T-helper 22 cell (primary cell): ENCODE results near the gene PPEF1.
"Not testable (repeated sequence)": the region's sequence is repeated elsewhere in the genome, so short reads cannot be mapped to it uniquely, and the experiment has no call there.

Source experiments
- DNase-seq: peaks from one replicate; pipeline ENCODE4 v3.0.0-alpha.2; 2020; ENCODE audit warnings: low read depth

PPEF1 gene

GRCh38 chrX:18701621-18702361 lies 5.7 kb upstream of the PPEF1 start:
- DNase-seq = no peak

DNA sequence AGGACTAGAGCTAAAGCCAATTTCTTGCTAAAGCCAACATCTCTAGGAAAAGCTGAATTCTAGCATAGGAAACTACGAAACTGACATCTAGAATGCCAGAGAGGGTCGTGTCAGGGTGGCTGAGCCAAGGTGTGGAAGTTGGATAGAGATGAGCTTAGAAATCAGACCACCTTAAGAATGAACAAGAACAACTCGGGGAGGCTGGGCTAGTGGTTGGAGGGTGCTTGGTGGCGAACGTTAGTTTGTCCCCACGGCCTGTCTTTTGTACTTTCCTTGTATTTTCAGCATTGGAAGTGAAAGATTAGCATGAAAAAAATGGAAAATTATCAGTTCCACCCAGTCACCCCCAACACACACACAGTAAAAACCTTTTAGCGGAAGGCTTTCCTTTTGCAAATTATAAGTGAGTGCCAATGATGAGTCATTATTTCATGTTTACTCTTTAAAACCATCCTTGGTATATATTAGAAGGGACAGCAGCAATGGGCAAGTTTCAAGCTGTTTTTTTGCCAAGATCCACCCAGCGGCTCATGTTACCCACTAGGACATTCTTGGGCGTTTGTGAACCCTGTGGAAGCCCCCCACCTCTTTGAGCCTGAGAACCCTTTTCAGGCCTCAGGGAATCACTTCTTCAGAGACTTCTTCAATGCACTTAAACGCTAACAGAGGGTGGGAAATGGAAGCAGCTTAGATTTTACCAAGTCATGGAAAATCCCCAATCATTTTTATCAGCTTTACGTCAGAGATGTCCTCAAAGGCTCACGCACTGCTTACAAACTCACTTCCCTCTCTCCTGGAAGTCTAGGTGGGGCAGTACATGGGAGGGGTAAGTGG lies 4.9 kb upstream of the PPEF1 start:
- no peak for DNase-seq

DNA sequence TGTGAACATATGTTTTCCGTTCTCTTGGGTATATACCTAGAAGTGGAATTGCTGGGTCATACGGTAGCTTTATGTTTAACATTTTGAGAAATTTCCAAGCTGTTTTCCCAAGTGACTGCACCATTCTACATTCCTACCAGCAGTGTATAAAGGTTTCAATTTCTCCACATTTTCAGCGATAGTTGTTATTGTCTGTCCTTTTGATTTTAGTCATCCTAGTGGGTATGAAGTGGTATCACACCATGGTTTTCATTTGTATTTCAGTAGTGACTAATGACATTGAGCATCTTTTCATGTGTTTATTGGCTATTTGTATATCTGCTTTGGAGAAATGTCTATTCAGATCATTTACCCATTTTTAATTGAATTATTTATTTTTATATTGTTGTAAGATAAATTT lies 2.4 kb downstream of the PPEF1 start:
- no peak for DNase-seq

DNA sequence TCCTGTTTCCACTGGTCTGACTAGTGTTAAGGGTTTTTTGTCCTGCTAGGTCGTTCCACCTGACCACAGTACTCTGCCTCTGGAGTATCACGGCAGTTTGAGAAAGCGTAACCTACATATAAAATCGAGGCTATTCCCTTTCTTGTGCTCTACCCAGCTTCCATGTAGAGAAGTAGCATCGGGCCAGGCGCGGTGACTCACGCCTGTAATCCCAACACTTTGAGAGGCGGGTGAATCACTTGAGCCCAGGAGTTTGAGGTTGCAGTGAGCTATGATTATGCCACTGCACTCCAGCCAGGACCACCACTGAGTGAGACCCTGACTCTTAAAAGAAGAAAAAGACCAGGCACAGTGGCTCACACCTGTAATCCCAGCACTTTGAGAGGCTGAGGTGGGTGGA lies 7.5 kb downstream of the PPEF1 start:
- DNase-seq = no peak

- no peak for DNase-seq
Observed at GRCh38 chrX:18719852-18720251, 12.4 kb downstream of the PPEF1 start.

- DNase-seq = no peak
Observed at GRCh38 chrX:18721683-18722499, 14.4 kb downstream of the PPEF1 start.

DNA sequence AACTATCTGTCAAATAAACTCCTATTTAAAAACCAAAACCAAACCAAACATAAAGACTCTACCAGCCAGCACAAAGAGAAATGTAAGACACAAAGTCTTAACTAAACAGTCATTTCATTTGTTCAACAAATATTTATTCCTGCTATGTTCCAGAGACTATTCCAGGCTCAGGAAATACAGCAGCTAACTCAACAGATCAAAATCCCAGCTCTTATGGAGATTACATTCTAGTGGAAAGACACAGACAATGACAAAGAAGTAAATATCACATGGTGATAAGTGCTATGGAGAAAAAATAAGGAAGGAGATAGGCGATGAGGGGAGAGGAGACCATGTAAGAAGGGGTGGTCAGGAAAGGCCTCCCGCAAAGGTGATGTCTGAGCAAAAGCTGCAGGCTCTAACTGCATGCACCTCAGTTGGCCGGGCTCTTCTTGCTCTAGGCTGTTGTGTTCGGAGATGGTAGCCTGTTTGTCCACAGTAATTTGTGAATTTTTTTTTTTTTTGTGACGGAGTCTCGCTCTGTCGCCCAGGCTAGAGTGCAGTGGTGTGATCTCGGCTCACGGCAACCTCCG lies 15.1 kb downstream of the PPEF1 start:
- no peak for DNase-seq

DNA sequence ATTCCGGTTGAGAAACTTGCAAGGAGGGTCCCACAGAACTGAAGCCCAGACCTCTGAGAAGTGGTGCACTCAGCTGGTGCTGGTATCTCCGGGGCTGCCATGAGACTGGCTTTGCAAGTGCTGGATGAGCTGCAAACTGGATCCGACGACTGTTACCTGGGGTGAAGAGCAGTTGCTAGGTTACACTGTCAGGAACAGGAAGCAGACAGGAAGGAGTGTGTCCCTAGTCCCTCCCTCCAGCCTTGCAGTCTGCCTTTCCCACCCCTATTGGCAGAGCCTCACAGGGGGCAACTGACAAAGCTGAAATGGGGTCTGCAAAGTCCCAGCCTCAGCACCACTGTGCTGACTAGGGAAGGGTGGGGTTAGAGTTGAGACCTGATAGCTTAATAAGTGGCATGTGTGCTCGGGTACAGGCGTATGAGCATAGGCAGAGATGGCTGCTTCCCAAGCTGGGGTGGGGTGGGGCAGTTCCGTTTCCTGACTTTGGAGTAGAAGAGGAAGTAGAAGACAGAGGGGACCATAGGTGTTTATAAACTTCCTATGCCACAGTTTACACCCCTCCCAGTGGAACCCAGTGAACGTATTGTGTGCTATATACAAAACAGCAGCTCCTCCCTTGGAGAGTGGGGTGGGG lies 18.0 kb downstream of the PPEF1 start:
- no peak for DNase-seq

DNA sequence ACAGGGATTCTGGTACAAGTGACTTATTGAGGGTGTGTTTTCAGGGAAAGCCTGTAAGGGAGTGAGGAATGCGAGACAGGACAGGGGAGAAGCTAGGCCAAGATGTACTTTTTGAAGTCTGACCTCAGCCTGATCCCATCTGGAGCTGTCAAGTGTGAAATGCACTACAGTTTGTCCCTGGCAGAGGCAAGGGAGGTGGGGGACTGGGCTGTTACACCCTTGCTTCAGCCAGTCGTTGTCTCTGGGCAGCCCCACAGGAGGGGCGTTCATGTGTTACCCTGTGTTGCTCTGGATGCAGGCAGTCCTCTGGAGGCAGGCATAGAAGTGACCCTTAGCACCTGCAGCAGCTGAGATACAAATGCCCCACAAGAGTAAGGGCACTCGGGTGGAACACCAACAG lies 25.8 kb downstream of the PPEF1 start:
- no peak for DNase-seq

GRCh38 chrX:18739609-18740008 lies 32.2 kb downstream of the PPEF1 start:
- DNase-seq = not testable (repeated sequence)

GRCh38 chrX:18748499-18748898 lies 41.1 kb downstream of the PPEF1 start:
- DNase-seq = no peak

DNA sequence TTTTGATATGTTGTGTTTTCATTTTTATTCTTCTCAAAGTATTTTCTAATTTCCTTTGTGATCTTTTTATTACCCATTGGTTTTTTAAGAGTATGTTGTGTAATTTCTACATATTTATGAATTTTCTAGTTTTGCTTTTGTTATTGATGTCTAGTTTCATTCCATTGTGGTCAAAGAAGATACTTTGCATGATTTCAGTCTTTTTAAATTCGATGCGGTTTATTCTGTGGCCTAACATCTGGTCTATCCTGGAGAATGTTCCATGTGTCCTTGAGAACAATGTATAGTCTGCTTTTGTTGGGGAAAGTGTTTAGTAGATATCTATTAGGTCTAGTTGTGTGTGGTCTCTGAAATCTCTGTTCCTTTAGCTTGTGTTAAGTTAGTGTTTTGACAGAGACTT lies 46.2 kb downstream of the PPEF1 start:
- no peak for DNase-seq

DNA sequence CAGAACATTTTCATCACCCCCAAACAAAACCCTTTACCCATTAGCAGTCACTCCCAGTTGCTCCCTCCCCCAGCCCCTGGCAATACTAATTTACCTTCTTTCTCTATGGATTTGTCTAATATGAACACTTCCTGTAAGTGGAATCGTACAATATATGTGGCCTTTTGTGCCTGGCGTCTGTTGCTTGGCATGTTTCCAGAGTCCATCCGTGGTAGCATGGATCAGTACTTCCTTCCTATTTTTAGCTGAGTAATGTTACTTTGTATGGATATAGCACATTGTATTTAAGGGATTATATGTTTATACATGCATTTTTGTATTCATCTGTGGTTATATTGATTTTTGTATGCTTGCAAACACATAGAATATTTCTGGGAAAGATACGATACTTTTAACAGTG lies 48.2 kb downstream of the PPEF1 start:
- DNase-seq = no peak

DNA sequence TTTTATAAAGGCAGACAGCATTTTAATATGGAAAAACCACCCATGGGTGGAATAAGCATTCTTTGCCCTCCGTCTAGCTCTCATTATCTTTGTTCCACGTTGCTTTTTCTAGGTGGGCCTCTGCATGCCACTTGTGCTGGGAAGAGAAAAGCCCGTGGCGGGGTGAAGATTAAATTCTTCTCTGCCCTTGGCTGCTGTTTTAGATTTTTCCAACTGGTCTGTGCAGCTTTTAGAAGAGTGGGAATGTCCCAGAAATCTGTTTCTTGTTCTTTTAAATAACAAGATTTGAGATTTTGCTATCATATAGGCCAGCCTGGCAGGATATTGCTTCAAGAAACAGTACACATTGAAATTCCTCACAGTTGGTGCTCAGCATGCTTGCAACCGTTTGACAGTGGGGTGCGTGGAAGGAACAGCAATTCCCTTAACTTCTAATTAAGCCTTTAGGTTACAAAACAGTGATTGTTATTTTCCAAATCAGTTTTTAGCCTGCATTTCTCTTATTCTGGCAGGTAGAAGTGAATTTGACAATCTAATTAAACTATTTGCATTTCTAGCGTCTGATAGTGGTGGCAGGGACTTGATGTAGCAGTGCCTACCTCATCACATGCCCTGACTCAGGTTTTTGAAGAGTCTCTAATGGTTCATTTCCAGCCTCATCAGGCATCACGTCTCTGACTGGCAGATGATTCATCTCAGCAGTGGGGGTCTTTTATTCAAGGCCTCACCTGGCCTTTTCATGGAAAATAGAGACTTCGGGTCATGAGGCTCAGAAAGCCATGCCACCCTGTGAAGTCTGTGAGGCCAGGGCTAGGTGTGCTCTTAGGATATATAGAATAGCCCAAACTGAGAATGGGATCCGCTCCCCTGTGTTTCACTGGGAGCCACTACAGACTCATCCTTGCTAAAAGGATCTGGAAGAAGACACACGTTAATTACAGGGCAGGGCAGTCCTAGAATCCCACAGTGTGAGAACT lies 50.8 kb downstream of the PPEF1 start:
- no peak for DNase-seq

GRCh38 chrX:18761750-18762149 lies 54.3 kb downstream of the PPEF1 start:
- DNase-seq = no peak

DNA sequence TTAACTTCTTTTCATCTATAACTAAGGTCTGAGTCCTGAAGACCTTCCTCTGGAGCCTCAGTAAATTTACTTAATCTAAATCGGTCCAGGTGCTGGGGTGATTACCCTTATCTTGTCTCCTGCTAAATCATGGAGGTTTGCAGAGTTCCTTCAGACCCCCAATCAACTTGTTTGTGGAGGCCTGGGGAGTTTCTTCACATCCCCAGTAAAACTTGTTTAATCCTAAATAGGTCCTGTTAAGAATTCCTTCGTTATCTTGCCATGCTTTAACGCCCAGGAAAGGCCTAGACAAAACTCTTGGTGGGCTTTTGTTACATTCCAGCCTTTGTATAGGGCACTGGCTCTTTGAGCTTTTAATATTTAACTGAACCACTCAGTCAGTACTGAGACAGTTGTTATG lies 55.7 kb downstream of the PPEF1 start:
- not testable (repeated sequence) for DNase-seq

DNA sequence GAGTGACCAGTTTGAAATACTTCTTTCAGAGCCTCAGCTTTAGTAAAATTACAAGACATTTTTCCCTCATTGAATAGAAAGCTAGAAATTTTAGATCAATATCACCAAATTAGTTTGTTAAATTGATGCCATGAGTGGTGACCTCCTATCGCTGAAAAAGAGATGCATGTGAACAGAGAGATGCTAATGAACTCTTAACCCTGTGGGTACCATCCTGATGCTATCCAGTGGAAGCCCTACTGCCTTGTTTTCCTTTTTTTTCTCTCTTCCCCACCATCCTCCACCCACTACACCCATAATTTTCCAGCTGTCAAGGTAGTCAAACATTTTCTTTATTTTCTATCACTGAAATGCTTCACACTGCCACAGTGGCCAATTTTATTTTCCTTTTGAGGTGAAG lies 61.9 kb downstream of the PPEF1 start:
- DNase-seq = no peak

GRCh38 chrX:18769812-18770573 lies 62.5 kb downstream of the PPEF1 start:
- no peak for DNase-seq

GRCh38 chrX:18789916-18790315 lies 82.5 kb downstream of the PPEF1 start:
- DNase-seq = no peak

DNA sequence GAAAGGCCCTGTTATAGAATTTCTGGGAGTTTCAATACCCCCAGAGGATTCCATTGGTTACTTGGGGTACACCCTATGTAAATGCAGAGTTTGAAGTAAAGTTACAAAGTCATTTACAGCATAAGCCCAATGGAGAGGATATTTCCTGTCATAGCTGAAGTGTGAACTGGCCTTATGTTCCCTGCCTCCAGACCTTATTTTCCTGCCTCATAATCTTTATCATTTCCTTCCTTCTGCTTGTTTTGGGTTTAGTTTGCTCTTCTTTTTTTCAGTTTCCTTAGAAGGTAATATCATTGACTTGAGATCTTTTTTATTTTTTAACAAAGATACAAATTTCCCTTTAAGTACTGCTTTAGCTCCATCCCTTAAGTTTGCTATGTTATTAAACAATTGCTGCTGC lies 85.4 kb downstream of the PPEF1 start:
- DNase-seq = no peak
